OCI-LY7 (cell line): ENCODE measurements around the gene TRIM74. TPM values are rescaled to one million over a fixed set of nuclear protein-coding genes. Genes with fewer than 3 reads are reported as not detected.

ENCODE experiments used
- BruUV-seq: library from RNA; stranded (reverse); fragments of 400-500 nt; replicated peaks from 2 replicates; lab custom pipeline; 2021; lab: Mats Ljungman, UMichigan
- CTCF ChIA-PET: fragments of 300-600 bp; sonication (Branson Sonifier 250); formaldehyde crosslinking; loops from one replicate; lab custom pipeline; 2022; ENCODE audit warnings: antibody characterized with exemption; ENCODE audit not compliant: unreplicated experiment; lab: Charles Lee
- POLR2A ChIA-PET: fragments of 300-600 bp; sonication (Branson Sonifier 250); formaldehyde crosslinking; loops from one replicate; lab custom pipeline; 2022; ENCODE audit warnings: antibody characterized with exemption; lab: Charles Lee
- DNase-seq: peaks from one replicate; pipeline ENCODE4 v3.0.0-alpha.2; 2015; ENCODE audit warnings: low spot score
- H2AFZ ChIP-seq: fragments of 200-600 bp; sonication (generic), shearing (Covaris generic); 2 replicates; pipeline ENCODE4 v1.6.1; 2014; ENCODE audit warnings: mild to moderate bottlenecking, antibody characterized with exemption, low read length, moderate library complexity
- H3K27ac ChIP-seq: fragments of 200-600 bp; sonication (generic); 2 replicates; pipeline ENCODE4 v1.5.1; 2014; ENCODE audit warnings: mixed run types, low read depth, mild to moderate bottlenecking, moderate library complexity, low read length, inconsistent platforms; ENCODE audit not compliant: poor library complexity, severe bottlenecking
- H3K36me3 ChIP-seq: fragments of 200-600 bp; sonication (generic); 2 replicates; pipeline ENCODE4 v1.6.1; 2014; ENCODE audit warnings: mild to moderate bottlenecking, antibody characterized with exemption, low read length, moderate library complexity, mixed read lengths; ENCODE audit not compliant: insufficient read depth
- H3K4me1 ChIP-seq: fragments of 200-600 bp; sonication (generic); 2 replicates; pipeline ENCODE4 v1.5.1; 2014; ENCODE audit warnings: mild to moderate bottlenecking, low read length; ENCODE audit not compliant: insufficient read depth, poor library complexity, severe bottlenecking
- H3K4me2 ChIP-seq: fragments of 200-600 bp; sonication (generic); 2 replicates; pipeline ENCODE4 v1.6.1; 2014; ENCODE audit warnings: mild to moderate bottlenecking, low read length
- H3K4me3 ChIP-seq: fragments of 200-600 bp; sonication (generic); 2 replicates; pipeline ENCODE4 v1.5.1; 2014; ENCODE audit warnings: mild to moderate bottlenecking, low read depth, low read length; ENCODE audit not compliant: poor library complexity, severe bottlenecking
- H3K79me2 ChIP-seq: fragments of 200-600 bp; sonication (generic); 2 replicates; pipeline ENCODE4 v1.6.1; 2016; ENCODE audit warnings: low read depth, mild to moderate bottlenecking, low read length, moderate library complexity, mixed read lengths; ENCODE audit not compliant: insufficient read depth
- H3K9me2 ChIP-seq: fragments of 200-600 bp; sonication (generic); 2 replicates; pipeline ENCODE4 v1.6.1; 2016; ENCODE audit warnings: mild to moderate bottlenecking, low read length, mixed read lengths; ENCODE audit not compliant: insufficient read depth
- H3K9me3 ChIP-seq: fragments of 200-600 bp; sonication (generic); 2 replicates; pipeline ENCODE4 v1.6.1; 2014; ENCODE audit warnings: mild to moderate bottlenecking, mixed run types, low read length, mixed read lengths
- H4K20me1 ChIP-seq: fragments of 200-600 bp; sonication (generic); 2 replicates; pipeline ENCODE4 v1.6.1; 2014; ENCODE audit warnings: mild to moderate bottlenecking, antibody characterized with exemption, low read length, moderate library complexity, mixed read lengths; ENCODE audit not compliant: insufficient read depth
- CTCF ChIP-seq: fragments of 200-600 bp; sonication (generic); conservative IDR thresholded peaks from 2 replicates; pipeline ENCODE4 v1.5.1; 2014; ENCODE audit warnings: mild to moderate bottlenecking, antibody characterized with exemption, low read length, moderate library complexity, mixed read lengths
- EZH2phosphoT487 ChIP-seq: fragments of 200-600 bp; sonication (generic); IDR thresholded peaks from 2 replicates; pipeline ENCODE4 v1.6.1; 2018; ENCODE audit warnings: low read depth, borderline replicate concordance, mild to moderate bottlenecking, mixed run types, antibody characterized with exemption, low read length, moderate library complexity, mixed read lengths
- intact Hi-C: fragments of 100-400 bp; cut with micrococcal nuclease; formaldehyde crosslinking; loops from one replicate; pipeline ENCODE4 v1.10.0; 2022; ENCODE audit not compliant: unreplicated experiment
- total RNA-seq, 2 experiments: library from RNA; depleted of rRNA in 1 of 2; stranded (reverse); fragments of >200 nt in 1 of 2; shearing (Covaris generic) in 1 of 2; gene quantifications; 2 replicates each; pipeline ENCODE4 v1.2.3, GENCODE V29; 2014 to 2022

Gene TRIM74
- total RNA-seq, 2 experiments from 2014 or later, result 1.3 to 2.4 TPM

- intact Hi-C loops, result loop anchor here (2.0 kb wide), 1 partner anchor 96 kb away; the partner anchor contains the start of gene TYW1B
Measured at GRCh38 chr7:72924386-72924732, 44.9 kb downstream of the TRIM74 start.

GRCh38 chr7:72919256-72919775, 50.0 kb downstream of the TRIM74 start:
- ChIA-PET CTCF (no interaction called here), POLR2A (interaction anchor here (0.6 kb wide), 1 partner anchor 19 kb away, joined by 4 read pairs; no protein-coding TSS in a partner anchor)

More at GRCh38 chr7:72924386-72924732, 44.9 kb downstream of the TRIM74 start:
- peak overlapping the region; percentile 71 for H3K4me2 ChIP-seq
- DNase-seq, result no peak
- H3K4me3 ChIP-seq, result peak overlapping the region; percentile 88
- TF ChIP-seq EZH2phosphoT487 (no peak), CTCF (no peak)
- peak overlapping the region; percentile 63 for H2AFZ ChIP-seq
- peaks cover 55% of the 10 kb centered on the region for H3K36me3 ChIP-seq
- ChIA-PET CTCF (no interaction called here), POLR2A (no interaction called here)
- H3K27ac ChIP-seq, result peak overlapping the region; percentile 76
- H3K4me1 ChIP-seq, result peaks cover 8% of the 10 kb centered on the region
- H3K9me2 ChIP-seq, result no peaks in the 10 kb centered on the region
- peaks cover 5% of the 10 kb centered on the region; the same call in 1 of the 2 replicates for H4K20me1 ChIP-seq
- BruUV-seq, result TSS peak; percentile 99
- H3K79me2 ChIP-seq, result peaks cover 50% of the 10 kb centered on the region
- no peaks in the 10 kb centered on the region for H3K9me3 ChIP-seq

More at GRCh38 chr7:72919256-72919775, 50.0 kb downstream of the TRIM74 start:
- Histone ChIP-seq H3K27ac (no peak overlapping the region), H2AFZ (no peak overlapping the region), H3K79me2 (peaks cover 41% of the 10 kb centered on the region), H3K4me3 (no peak overlapping the region), H3K4me1 (no peaks in the 10 kb centered on the region), H3K36me3 (peaks cover 43% of the 10 kb centered on the region), H3K4me2 (no peak overlapping the region), H3K9me3 (no peaks in the 10 kb centered on the region), H3K9me2 (no peaks in the 10 kb centered on the region), H4K20me1 (no peaks in the 10 kb centered on the region)
- no peak for TF ChIP-seq EZH2phosphoT487
- no peak for TF ChIP-seq CTCF
- intact Hi-C loops, result no loop called here
- DNase-seq, result no peak
- no TSS peak for BruUV-seq
